Nephron (organoid): ENCODE data around the gene GSK3A.

Source experiments
- H3K27ac Mint-ChIP-seq, 3 experiments: 2 replicates each; pipeline ENCODE4 v1.8.0; 2020; ENCODE audit warnings: mixed read lengths in 3 of 3, mild to moderate bottlenecking in 2 of 3, moderate library complexity in 1 of 3
- H3K27me3 Mint-ChIP-seq: 2 replicates; pipeline ENCODE4 v1.8.0; 2021; ENCODE audit warnings: low read depth, mild to moderate bottlenecking, moderate library complexity, mixed read lengths
- H3K36me3 Mint-ChIP-seq: 2 replicates; pipeline ENCODE4 v1.8.0; 2020; ENCODE audit warnings: low read depth, mixed read lengths
- H3K4me1 Mint-ChIP-seq: 2 replicates; pipeline ENCODE4 v1.8.0; 2020; ENCODE audit warnings: mixed read lengths
- H3K4me3 Mint-ChIP-seq, 3 experiments: 2 replicates each; pipeline ENCODE4 v1.8.0; 2020; ENCODE audit warnings: mild to moderate bottlenecking in 3 of 3, mixed read lengths in 3 of 3, moderate library complexity in 2 of 3
- H3K9me3 Mint-ChIP-seq: 2 replicates; pipeline ENCODE4 v1.8.0; 2020; ENCODE audit warnings: mixed read lengths
- TF ChIP-seq, protein P1 (sequence below), 3 experiments: fragments of 200-600 bp; sonication (generic); IDR thresholded peaks; one replicate each; pipeline ENCODE4 v1.5.0; 2021; ENCODE audit warnings: antibody characterized with exemption in 3 of 3; ENCODE audit not compliant: unreplicated experiment in 3 of 3

Gene GSK3A

DNA sequence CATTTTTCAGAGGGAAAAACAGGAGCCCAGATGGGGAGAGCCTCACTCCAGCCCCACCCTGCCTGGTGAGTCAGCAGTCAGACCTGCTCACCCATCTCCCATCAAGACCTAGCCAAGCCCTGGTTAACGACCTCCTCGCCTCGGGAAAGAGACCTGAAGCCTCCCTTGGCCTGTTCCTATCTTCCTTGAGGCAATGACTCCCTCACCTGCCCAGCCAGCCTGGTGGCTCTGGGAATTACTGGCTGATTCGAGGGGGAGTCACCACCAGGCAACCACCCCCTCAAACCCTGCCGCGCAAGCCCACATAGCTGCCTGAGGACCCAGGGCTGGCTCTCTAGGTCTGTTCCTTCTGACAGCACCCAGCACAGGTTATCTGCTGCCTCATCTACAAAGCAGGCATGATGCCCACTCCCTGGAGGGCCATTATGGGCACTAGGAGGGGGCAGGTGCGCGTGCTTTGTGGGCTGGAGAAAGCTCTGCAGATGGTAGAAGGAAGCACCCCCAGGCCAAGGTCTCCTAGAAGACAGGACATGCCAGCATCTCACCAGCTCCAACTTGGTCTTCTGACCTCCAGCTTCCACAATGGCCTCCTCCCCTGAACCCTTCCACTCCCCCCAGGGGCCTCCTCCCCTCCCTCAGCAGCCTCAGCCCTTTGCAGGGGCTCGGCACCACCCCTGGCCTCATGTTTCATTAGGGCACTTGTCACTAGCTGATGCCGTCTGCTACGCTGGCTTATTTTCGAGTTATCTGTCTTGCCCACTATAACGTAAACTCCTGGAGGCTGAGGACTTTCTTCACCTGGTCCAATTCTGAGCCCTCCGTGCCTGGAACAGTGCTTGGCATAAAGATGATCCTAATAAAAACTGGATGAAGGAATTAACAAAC lies 35.3 kb downstream of the GSK3A start:
- no peaks in the 10 kb centered on the region for H3K27me3 Mint-ChIP-seq
- no peak overlapping the region for H3K4me3 Mint-ChIP-seq
- peaks cover 55% of the 10 kb centered on the region for H3K36me3 Mint-ChIP-seq
- no peaks in the 10 kb centered on the region for H3K4me1 Mint-ChIP-seq
- TF ChIP-seq, protein P1, sequence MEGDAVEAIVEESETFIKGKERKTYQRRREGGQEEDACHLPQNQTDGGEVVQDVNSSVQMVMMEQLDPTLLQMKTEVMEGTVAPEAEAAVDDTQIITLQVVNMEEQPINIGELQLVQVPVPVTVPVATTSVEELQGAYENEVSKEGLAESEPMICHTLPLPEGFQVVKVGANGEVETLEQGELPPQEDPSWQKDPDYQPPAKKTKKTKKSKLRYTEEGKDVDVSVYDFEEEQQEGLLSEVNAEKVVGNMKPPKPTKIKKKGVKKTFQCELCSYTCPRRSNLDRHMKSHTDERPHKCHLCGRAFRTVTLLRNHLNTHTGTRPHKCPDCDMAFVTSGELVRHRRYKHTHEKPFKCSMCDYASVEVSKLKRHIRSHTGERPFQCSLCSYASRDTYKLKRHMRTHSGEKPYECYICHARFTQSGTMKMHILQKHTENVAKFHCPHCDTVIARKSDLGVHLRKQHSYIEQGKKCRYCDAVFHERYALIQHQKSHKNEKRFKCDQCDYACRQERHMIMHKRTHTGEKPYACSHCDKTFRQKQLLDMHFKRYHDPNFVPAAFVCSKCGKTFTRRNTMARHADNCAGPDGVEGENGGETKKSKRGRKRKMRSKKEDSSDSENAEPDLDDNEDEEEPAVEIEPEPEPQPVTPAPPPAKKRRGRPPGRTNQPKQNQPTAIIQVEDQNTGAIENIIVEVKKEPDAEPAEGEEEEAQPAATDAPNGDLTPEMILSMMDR (IDR thresholded peaks at IDR 0.05; ENCODE audit: unreplicated experiment in 3 of 3) = no peak
- no peak overlapping the region for H3K27ac Mint-ChIP-seq
- no peaks in the 10 kb centered on the region for H3K9me3 Mint-ChIP-seq

DNA sequence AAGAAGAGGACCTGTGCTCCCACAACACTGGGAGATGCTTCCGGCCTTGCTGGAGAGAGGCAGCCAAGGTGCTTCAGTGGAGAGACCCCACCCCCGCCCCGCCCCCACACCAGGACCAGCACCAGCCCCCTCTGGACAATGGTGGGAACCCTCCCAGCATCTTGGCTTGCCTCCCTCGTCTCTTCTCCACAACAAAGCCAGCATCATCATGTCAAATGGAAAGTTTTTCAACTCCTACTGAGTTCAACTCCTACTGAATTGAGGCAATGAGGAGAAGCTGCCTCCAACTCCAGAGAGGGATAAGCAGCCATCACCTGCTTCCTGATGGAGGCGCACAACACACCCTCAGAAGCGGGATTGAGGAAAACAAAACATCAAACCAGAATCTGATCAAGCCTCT lies 37.7 kb downstream of the GSK3A start:
- peaks cover 69% of the 10 kb centered on the region for H3K36me3 Mint-ChIP-seq
- TF ChIP-seq, protein P1 (IDR thresholded peaks at IDR 0.05; ENCODE audit: unreplicated experiment in 3 of 3) = no peak
- H3K27me3 Mint-ChIP-seq = no peaks in the 10 kb centered on the region
- no peak overlapping the region for H3K27ac Mint-ChIP-seq
- no peaks in the 10 kb centered on the region for H3K9me3 Mint-ChIP-seq
- H3K4me1 Mint-ChIP-seq = no peaks in the 10 kb centered on the region
- no peak overlapping the region for H3K4me3 Mint-ChIP-seq

DNA sequence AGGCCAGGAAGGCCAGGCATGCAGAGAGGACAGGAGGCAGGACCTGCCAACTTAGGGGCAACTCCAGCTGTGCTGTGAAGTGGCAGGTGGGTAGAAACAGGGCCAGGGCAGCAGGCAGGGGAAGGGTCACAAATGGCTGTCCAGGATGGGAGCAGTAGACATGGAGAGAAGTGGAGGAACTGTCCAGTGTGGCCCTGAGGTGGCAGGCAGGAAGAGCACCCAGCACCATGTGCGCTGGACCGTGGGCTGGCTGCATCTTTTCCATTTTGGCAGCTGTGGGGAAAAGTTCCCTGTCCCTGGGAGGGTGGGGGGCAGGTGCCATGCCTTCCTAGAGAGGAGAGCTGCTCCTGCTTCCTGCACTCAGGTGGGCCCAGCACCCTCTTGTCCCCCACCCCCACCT lies 38.7 kb downstream of the GSK3A start:
- no peak overlapping the region for H3K4me3 Mint-ChIP-seq
- no peaks in the 10 kb centered on the region for H3K9me3 Mint-ChIP-seq
- peaks cover 65% of the 10 kb centered on the region for H3K36me3 Mint-ChIP-seq
- no peak overlapping the region for H3K27ac Mint-ChIP-seq
- H3K4me1 Mint-ChIP-seq = no peaks in the 10 kb centered on the region
- TF ChIP-seq, protein P1 (IDR thresholded peaks at IDR 0.05; ENCODE audit: unreplicated experiment in 3 of 3) = no peak
- H3K27me3 Mint-ChIP-seq = no peaks in the 10 kb centered on the region

DNA sequence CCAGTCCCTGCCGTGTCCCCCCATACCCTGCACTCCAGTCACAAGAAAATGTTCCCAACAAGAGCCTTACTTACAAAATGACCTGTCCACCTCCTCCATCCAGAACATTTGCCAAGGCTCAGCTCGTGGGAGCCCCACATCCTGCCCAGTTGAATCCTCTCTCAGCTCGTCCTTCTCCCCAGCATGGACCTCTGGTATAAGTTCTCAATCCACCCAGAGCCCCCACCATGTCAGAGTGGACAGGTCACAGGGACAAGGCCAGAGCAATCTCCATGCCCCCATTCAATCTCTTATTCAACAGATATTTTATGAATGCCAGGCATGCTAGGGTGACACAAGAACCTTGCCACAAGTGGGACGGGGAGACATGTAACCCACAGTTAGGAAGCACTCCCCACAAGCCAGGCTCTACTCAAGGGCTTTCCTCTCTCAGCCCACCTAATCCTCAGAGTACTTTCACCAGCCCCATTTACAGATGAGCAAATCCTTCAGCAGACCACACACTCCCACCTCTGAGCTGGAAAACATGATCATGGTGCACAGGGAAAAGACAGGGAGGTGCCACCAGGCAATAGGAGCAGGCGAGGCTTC lies 40.0 kb downstream of the GSK3A start:
- Mint-ChIP-seq H3K4me3 (no peak overlapping the region), H3K9me3 (no peaks in the 10 kb centered on the region), H3K36me3 (peaks cover 62% of the 10 kb centered on the region), H3K4me1 (no peaks in the 10 kb centered on the region), H3K27me3 (no peaks in the 10 kb centered on the region), H3K27ac (no peak overlapping the region)
- TF ChIP-seq, protein P1 (IDR thresholded peaks at IDR 0.05; ENCODE audit: unreplicated experiment in 3 of 3) = no peak

DNA sequence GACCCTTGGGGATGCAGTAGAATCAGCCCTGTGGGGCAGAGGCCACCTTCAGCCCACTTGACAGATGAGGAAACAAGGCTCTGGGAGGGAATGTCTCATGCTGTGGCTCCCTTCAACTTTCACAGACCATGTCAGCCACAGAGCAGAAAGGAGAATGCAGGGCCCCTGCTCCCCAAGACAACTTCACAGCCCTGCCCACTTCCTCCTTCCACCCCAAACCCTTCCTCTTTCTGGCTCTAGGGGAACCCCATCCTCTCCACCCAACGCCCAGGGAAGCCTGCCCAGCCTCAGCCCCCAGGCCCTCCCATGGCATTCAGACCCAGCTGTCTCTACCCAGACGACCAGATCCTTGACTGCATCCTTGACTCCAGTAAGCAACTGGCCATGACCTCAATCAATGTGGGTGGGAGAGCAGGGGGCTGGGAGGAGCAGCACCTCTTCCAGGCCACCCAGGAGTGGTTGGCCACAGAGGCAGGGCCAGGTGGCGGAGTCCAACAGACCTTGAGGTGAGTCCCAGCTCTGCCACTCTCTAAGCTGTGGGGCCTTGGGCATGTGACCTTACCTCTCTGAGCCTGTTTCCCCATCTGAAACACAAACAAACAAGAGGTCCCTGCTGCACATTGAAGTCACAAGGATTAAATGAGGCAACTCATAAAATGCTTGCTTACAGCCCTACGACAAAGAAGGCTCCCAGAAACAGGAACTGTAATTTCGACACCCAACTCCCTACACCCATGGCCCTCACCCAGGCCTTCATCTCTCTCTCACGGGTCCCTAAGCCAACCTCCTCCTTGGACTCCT lies 40.7 kb downstream of the GSK3A start:
- no peak overlapping the region for H3K27ac Mint-ChIP-seq
- H3K4me1 Mint-ChIP-seq = no peaks in the 10 kb centered on the region
- peaks cover 62% of the 10 kb centered on the region for H3K36me3 Mint-ChIP-seq
- TF ChIP-seq, protein P1 (IDR thresholded peaks at IDR 0.05; ENCODE audit: unreplicated experiment in 3 of 3) = no peak
- H3K9me3 Mint-ChIP-seq = no peaks in the 10 kb centered on the region
- H3K27me3 Mint-ChIP-seq = no peaks in the 10 kb centered on the region
- no peak overlapping the region for H3K4me3 Mint-ChIP-seq
